ENCODE results near the gene EIF1.
"Not testable (repeated sequence)": the region's sequence is repeated elsewhere in the genome, so short reads cannot be mapped to it uniquely, and the experiment has no call there.

Gene EIF1

GRCh38 chr17:41688641-41689496 is at the start of gene EIF1:
Gene EIF1 (plus strand): TSS chr17:41688885. CDS start chr17:41689039, 154 bp downstream.
- DNase-seq: peak; percentile 100

- DNase-seq: no peak
Measured at GRCh38 chr17:41638941-41639340, 49.7 kb upstream of the EIF1 start.

GRCh38 chr17:41639492-41640473 is 48.9 kb upstream of the EIF1 start:
- no peak for DNase-seq

- DNase-seq: not testable (repeated sequence)
Measured at GRCh38 chr17:41640596-41640995, 48.1 kb upstream of the EIF1 start.

- no peak for DNase-seq
Measured at GRCh38 chr17:41642252-41643156, 46.2 kb upstream of the EIF1 start.

GRCh38 chr17:41647038-41647813 is 41.5 kb upstream of the EIF1 start:
- DNase-seq: no peak

- DNase-seq: peak; percentile 75
Measured at GRCh38 chr17:41647940-41648410, 40.7 kb upstream of the EIF1 start.

GRCh38 chr17:41648411-41649195 is 40.1 kb upstream of the EIF1 start:
- peak; percentile 72 for DNase-seq

GRCh38 chr17:41649923-41650519 is 38.7 kb upstream of the EIF1 start:
- no peak for DNase-seq

- DNase-seq: no peak
Measured at GRCh38 chr17:41650794-41651624, 37.7 kb upstream of the EIF1 start.

GRCh38 chr17:41651625-41652460 is 36.8 kb upstream of the EIF1 start:
- DNase-seq: no peak

- no peak for DNase-seq
Measured at GRCh38 chr17:41652461-41652970, 36.2 kb upstream of the EIF1 start.

GRCh38 chr17:41653421-41653820 is 35.3 kb upstream of the EIF1 start:
- DNase-seq: no peak

GRCh38 chr17:41653892-41654677 is 34.6 kb upstream of the EIF1 start:
- no peak for DNase-seq

- no peak for DNase-seq
Measured at GRCh38 chr17:41654678-41655607, 33.7 kb upstream of the EIF1 start.

GRCh38 chr17:41655611-41656111 is 33.0 kb upstream of the EIF1 start:
- no peak for DNase-seq
